ENCODE data around the gene DCLK1. TPM values are rescaled to one million over a fixed set of nuclear protein-coding genes. Genes with fewer than 3 reads are reported as not detected.
"Not testable (repeated sequence)": the region's sequence is repeated elsewhere in the genome, so short reads cannot be mapped to it uniquely, and the experiment has no call there.

The DCLK1 gene
- total RNA-seq, 1 donor from 2014 or later: not detected

DNA sequence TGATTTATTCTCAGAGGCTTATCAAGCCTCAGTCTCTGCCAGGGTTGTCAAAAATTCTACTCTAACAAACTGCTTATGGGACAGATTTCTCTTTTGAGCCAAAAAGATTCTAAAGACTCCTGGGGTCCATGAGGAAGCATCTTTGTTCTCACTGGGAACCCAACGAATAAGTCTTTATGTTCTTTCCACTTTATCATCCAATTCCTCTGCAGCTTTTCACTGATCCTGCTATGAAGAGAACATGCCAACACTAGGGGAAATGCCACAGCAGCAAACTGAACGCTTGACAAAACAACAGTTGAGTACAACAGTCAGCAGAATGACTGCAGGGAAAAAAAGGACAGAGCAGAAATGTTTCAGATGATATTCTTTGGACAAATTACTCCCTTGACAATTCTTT, 22.2 kb downstream of the DCLK1 start:
- intact Hi-C loops (cut with micrococcal nuclease): no loop called here
- H3K27ac Mint-ChIP-seq: no peak overlapping the region
- H3K4me1 Mint-ChIP-seq: no peaks in the 10 kb centered on the region
- H3K4me3 Mint-ChIP-seq: no peak overlapping the region
- ChIA-PET POLR2A (no interaction called here), CTCF (no interaction called here)
- no peak for DNase-seq
- H3K27me3 Mint-ChIP-seq: no peaks in the 10 kb centered on the region
- no peak for ATAC-seq (ENCODE audit: low read depth)
- H3K36me3 Mint-ChIP-seq (ENCODE audit: low read depth): no peaks in the 10 kb centered on the region
- TF ChIP-seq, protein P1, sequence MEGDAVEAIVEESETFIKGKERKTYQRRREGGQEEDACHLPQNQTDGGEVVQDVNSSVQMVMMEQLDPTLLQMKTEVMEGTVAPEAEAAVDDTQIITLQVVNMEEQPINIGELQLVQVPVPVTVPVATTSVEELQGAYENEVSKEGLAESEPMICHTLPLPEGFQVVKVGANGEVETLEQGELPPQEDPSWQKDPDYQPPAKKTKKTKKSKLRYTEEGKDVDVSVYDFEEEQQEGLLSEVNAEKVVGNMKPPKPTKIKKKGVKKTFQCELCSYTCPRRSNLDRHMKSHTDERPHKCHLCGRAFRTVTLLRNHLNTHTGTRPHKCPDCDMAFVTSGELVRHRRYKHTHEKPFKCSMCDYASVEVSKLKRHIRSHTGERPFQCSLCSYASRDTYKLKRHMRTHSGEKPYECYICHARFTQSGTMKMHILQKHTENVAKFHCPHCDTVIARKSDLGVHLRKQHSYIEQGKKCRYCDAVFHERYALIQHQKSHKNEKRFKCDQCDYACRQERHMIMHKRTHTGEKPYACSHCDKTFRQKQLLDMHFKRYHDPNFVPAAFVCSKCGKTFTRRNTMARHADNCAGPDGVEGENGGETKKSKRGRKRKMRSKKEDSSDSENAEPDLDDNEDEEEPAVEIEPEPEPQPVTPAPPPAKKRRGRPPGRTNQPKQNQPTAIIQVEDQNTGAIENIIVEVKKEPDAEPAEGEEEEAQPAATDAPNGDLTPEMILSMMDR (IDR thresholded peaks at IDR 0.05): no peak
- peaks cover 4% of the 10 kb centered on the region for H3K9me3 Mint-ChIP-seq

DNA sequence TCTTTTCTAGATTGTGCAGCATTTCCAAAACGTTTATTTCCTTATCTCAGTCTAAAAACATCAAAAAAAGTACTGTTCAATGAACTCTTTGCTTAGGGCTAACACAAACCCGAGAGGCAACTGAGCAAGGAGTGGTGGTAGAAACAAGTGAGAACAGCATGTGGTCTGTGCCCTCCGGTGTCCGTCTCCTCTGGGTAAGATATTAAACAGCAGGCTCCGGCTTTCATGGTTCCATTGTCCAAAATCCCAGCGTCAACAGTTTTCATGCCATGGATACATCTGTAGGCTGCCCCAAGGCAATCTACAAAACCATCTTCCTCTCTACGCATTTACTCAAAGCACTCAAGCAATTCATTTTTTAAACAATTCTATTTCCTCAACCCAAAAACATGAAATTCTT, 22.8 kb downstream of the DCLK1 start:
- POLR2A ChIA-PET: no interaction called here
- Mint-ChIP-seq H3K27me3 (no peaks in the 10 kb centered on the region), H3K36me3 (ENCODE audit: low read depth) (no peaks in the 10 kb centered on the region), H3K4me3 (no peak overlapping the region), H3K27ac (no peak overlapping the region), H3K9me3 (peaks cover 4% of the 10 kb centered on the region), H3K4me1 (no peaks in the 10 kb centered on the region)
- DNase-seq: no peak
- ATAC-seq (ENCODE audit: low read depth): no peak
- intact Hi-C loops (cut with micrococcal nuclease): no loop called here
- TF ChIP-seq, protein P1 (IDR thresholded peaks at IDR 0.05): no peak
- CTCF ChIA-PET: no interaction called here

DNA sequence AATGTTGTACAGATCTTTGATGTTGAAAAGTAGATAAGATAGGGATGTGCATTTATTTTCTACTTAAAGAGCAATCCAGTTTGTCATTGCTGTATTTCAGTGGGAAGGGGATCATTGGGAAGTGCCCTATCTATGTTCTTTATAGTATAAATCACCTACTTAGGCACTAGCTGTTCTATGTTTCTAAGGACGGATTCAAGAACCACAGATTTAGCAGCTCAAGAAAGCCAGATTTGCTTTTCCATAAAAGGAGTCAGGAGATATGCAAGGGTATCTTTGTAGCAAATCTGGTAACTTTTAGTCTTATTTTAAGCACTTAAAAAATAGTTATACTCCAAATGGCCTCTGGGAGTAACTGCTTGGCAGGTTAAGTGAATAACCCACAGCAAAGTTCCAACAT, 23.7 kb downstream of the DCLK1 start:
- Mint-ChIP-seq H3K9me3 (peaks cover 4% of the 10 kb centered on the region), H3K27ac (no peak overlapping the region), H3K27me3 (no peaks in the 10 kb centered on the region), H3K36me3 (ENCODE audit: low read depth) (no peaks in the 10 kb centered on the region), H3K4me1 (no peaks in the 10 kb centered on the region), H3K4me3 (no peak overlapping the region)
- intact Hi-C loops (cut with micrococcal nuclease): no loop called here
- ChIA-PET POLR2A (no interaction called here), CTCF (no interaction called here)
- no peak for ATAC-seq (ENCODE audit: low read depth)
- TF ChIP-seq, protein P1 (IDR thresholded peaks at IDR 0.05): no peak
- no peak for DNase-seq

DNA sequence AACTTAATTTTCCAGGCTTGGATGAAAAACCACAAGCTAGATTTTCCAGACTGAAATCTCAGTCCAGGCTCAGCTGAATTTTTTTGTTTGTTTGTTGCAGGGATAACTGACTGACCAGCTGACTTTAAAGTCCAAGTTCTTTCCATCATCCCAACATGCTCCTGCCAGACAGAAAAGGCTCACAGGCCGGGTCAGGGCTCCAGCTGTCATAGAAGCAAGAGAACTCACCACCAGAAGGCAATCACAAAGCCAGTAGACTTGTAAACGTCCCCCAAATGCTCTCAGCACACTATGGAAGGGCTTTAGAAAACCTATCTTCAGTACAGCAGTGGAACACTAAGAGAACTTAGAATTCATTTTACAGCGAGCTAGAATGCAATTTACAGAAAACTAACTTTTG, 25.5 kb downstream of the DCLK1 start:
- no peaks in the 10 kb centered on the region for H3K36me3 Mint-ChIP-seq (ENCODE audit: low read depth)
- ChIA-PET POLR2A (no interaction called here), CTCF (no interaction called here)
- no peaks in the 10 kb centered on the region for H3K27me3 Mint-ChIP-seq
- intact Hi-C loops (cut with micrococcal nuclease): no loop called here
- TF ChIP-seq, protein P1 (IDR thresholded peaks at IDR 0.05): no peak
- H3K9me3 Mint-ChIP-seq: peaks cover 4% of the 10 kb centered on the region
- no peak for ATAC-seq (ENCODE audit: low read depth)
- DNase-seq: no peak
- H3K27ac Mint-ChIP-seq: no peak overlapping the region
- H3K4me3 Mint-ChIP-seq: no peak overlapping the region
- no peaks in the 10 kb centered on the region for H3K4me1 Mint-ChIP-seq

GRCh38 chr13:36102721-36103120, 28.5 kb downstream of the DCLK1 start:
- Mint-ChIP-seq H3K27me3 (no peaks in the 10 kb centered on the region), H3K9me3 (no peaks in the 10 kb centered on the region), H3K27ac (no peak overlapping the region), H3K36me3 (ENCODE audit: low read depth) (no peaks in the 10 kb centered on the region), H3K4me3 (no peak overlapping the region), H3K4me1 (no peaks in the 10 kb centered on the region)
- intact Hi-C loops (cut with micrococcal nuclease): no loop called here
- CTCF ChIA-PET: no interaction called here
- TF ChIP-seq, protein P1 (IDR thresholded peaks at IDR 0.05): no peak
- no peak for ATAC-seq (ENCODE audit: low read depth)
- POLR2A ChIA-PET: no interaction called here
- no peak for DNase-seq

- H3K27ac Mint-ChIP-seq; POLR2A ChIA-PET; H3K27me3 Mint-ChIP-seq; intact Hi-C loops (cut with micrococcal nuclease); CTCF ChIA-PET; H3K36me3 Mint-ChIP-seq (ENCODE audit: low read depth); H3K4me1 Mint-ChIP-seq; H3K9me3 Mint-ChIP-seq; H3K4me3 Mint-ChIP-seq; DNase-seq; ATAC-seq (ENCODE audit: low read depth): not testable (repeated sequence)
Measured at GRCh38 chr13:36101907-36102306, 29.3 kb downstream of the DCLK1 start.

Measured in activated B cell treated with CpG ODN at 0.5 μM for 24 hours (primary cell).